CD4-positive, alpha-beta T cell treated with Interleukin-15 for 1 hour (primary cell): ENCODE data around the gene CTDNEP1.
A peak's percentile ranks its signal among the peaks of the same experiment; 100 is the strongest.

ENCODE experiments used
- DNase-seq: peaks from one replicate; pipeline ENCODE4 v3.0.0-alpha.2; 2020

Gene CTDNEP1

DNA sequence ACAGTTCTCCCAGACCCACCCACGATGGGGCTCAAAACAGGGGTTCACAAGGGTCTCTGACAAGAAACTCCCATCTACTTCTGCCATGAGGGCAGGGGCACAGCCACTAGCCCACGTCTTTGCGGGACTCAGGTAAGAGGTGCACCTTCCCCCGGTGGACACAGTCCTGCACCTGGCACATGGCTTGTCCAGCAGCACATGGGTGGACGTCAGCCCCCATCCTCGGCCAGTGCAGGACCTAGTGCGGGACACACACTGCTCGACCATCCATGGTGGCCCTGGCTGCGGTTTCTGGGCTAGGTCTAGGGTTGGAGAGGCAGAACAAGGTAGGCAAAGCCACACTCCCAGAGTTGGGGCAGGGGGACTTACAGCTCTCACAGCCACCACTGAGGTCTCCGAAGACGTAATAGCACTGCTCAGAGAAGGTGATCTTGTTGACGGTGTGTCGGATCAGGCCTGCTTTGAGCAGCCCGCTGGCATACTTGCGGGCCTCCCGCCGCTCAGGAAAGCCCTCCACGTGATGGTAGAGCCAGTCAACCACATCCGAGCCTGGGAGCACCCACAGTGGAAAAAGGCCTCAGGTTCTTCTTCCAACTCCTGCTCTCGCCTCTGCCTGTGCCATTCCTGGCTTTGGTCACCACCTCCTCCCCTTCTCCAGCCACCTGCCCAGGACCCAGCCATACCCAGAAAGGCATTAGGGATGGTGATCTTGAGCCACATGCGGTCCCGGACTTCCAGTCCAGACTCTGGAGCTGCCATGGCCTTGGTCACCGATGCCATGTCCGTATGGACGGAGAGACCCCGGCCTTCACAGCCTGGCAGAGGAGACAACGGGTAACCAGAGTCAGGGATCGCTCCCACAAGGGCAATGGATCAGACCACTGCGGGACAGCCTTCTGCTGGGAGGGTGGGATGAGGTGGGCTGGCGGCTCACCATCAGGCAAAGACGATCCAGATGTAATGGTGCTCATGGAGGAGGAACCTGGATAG, 24.5 kb downstream of the CTDNEP1 start:
- no peak for DNase-seq

DNA sequence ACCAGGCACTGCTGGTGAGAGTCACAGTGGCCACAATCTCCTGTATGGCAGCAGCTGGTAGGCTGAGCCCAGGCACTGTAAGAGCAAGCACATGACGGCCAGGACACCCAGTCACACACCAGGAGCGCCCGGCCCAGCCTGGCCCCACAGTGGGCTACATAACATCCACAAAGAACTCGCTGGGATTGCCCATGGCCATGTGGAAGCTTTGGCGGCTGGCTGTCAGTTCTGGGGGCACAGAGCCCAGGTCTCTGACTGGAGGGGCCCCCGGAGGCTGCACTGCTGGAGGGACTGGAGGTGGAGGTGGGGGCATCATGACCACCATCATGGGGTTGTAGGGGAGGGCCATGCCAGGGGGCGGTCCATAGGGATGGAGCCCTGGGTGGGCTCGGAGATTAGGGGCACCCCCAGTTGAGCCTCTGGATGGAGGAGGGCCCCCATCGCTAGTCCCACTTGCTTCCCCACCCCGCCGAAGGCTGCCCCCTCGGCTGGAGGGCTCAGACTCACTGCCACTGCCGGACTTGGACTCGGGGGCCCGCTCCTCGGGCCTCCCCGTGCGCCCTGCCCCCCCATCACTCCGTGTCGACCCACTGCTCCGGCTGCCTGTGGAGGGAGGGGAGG, 25.7 kb downstream of the CTDNEP1 start:
- no peak for DNase-seq

DNA sequence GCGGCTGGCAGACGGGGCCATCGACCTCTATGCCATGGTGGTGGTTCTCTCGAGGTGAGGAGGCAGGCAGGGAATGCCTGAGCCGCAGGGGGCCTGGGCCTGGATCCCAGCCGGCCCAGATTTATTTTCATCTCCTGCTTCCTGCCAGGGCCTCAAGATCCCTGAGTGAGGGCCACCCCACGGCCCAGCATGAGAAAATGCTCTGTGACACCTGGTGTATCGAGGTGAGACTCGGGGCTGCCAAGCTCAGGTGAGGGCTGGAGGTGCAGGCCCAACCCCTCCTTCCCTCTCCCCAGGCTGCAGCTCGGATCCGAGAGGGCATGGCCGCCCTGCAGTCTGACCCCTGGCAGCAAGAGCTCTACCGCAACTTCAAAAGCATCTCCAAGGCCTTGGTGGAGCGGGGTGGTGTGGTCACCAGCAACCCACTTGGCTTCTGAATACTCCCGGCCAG, 26.8 kb downstream of the CTDNEP1 start:
- DNase-seq = no peak

DNA sequence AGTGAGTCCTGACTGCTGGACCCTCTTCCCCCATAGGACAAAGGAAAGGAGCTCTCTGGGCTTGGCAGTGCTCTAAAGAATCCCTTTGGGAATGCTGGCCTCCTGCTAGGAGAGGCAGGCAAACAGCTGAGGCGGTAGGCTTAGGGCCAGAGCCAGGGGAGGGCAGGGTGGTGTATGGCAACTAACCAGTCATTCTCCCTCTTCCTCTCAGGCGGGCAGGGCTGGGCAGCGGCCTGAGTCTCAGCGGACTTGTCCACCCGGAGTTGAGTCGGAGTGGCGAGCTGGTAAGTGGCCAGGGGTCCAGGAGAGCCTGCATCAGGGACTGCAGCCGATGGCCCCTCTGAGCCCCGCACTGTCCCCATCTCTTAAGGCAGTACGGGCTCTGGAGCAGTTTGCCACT, 27.4 kb downstream of the CTDNEP1 start:
- DNase-seq = no peak

DNA sequence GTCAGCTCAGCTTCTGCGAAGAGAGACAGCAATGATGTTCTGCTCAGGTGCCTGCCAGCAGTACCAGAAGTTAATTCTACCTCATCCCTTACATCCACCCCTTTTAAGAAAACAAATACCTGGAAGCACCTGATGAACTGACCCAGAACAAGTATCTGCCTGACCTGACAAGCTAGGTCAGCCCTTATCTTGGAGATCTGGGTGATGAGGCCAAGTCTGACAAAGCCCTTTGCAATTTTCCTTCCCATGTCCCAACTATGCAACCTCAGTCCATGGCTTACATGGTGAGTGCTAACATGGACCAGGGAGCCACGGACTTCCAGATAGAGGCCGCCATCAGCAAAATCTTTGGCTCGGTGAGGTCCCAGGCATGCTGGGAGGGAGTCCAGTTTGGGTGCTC, 28.2 kb downstream of the CTDNEP1 start:
- DNase-seq = no peak

DNA sequence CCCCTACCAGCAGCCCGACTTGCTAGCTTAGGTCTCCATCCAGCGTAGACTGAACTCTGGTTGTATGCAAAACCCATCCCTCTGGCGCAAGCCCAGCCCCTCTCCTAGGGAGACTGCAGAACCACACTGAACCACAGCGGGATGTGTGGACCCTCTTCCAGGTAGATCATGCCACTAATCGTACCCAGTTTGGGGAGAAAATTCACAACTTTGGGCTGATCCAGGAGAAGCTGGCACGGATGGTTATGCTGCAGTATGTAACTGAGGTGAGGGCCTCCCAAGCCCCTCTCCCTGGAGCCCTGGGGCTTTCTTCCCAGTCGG, 28.6 kb downstream of the CTDNEP1 start:
- DNase-seq = no peak

DNA sequence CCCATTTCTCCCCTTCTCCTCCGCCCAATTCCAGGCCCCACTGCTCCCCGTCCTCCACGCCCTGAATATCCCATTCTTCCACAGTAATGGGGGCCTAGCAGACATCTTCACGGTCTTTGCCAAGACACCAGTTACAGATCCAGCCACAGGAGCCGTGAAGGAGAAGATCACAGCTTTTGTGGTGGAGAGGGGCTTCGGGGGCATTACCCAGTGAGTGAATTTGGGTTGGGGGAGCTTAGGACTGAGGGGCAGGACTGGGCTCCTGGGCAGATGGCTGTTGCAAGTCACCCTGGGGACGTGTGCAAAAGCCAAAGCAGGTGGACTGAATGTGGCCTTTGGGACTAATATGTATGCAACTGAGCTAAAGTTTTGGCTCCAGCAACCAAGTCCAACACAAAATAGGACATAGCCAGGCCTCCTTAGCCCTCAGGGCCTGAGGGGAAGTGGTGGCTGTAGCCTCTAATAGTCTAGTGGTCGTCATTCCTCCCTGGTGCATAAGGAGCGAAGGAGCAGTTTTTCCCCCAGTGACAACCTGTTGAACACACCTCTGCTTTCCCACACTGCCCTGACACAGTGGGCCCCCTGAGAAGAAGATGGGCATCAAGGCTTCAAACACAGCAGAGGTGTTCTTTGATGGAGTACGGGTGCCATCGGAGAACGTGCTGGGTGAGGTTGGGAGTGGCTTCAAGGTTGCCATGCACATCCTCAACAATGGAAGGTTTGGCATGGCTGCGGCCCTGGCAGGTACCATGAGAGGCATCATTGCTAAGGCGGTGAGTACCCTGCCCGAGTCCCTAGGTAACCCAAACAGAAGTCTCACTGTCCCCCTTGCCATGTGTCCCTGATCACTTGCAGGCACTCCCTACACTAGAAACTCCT, 29.2 kb downstream of the CTDNEP1 start:
- DNase-seq = no peak

DNA sequence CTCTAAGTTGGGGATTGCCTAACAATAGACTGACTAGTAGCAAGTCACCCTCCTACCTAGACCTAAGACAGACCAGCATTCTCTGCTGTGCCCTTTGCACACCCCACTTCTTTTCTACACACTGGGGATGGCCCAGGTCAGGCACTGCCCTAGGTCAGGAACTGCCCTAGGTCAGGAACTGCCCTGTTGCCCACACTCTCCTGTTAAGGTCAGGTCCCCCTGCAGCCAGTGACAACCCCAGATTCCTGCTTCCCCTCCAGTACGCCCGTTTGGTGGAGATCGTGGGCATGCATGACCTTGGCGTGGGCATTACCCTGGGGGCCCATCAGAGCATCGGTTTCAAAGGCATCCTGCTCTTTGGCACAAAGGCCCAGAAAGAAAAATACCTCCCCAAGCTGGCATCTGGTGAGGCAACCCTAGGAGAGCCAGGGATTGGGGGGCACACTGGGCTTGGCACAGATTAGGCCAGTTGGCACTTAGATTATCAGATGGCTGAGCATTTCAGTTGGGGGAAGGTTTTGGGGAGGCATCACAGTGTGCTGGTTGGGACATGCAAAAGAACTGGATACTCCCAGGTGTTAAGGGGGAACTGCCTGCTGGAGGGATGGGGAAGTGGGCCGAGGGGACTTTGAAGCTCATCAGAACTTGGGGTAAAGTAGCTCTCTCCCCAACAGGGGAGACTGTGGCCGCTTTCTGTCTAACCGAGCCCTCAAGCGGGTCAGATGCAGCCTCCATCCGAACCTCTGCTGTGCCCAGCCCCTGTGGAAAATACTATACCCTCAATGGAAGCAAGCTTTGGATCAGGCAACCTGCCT, 30.0 kb downstream of the CTDNEP1 start:
- DNase-seq = no peak

DNA sequence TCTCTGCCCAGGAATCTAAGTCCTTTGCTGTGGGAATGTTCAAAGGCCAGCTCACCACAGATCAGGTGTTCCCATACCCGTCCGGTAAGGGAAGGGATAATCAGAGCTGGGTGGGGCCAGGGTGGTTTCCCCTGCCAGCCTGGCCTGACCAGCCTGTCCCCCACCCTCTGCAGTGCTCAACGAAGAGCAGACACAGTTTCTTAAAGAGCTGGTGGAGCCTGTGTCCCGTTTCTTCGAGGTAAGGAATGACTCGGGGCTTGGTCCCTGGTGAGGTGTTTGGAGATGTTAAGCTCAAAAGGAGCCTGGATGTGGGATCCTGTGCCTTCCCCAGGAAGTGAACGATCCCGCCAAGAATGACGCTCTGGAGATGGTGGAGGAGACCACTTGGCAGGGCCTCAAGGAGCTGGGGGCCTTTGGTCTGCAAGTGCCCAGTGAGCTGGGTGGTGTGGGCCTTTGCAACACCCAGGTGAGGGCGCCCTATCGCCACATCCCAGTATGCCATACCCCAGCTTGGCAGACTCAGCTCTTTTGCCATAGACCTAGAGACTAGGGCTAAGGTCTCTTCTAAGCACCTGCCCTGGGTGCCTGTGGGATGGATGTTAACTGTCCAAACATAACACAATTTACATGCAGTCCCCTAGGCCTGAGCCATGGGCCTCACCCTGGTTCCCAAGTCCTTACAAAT, 30.8 kb downstream of the CTDNEP1 start:
- DNase-seq = peak; percentile 71

DNA sequence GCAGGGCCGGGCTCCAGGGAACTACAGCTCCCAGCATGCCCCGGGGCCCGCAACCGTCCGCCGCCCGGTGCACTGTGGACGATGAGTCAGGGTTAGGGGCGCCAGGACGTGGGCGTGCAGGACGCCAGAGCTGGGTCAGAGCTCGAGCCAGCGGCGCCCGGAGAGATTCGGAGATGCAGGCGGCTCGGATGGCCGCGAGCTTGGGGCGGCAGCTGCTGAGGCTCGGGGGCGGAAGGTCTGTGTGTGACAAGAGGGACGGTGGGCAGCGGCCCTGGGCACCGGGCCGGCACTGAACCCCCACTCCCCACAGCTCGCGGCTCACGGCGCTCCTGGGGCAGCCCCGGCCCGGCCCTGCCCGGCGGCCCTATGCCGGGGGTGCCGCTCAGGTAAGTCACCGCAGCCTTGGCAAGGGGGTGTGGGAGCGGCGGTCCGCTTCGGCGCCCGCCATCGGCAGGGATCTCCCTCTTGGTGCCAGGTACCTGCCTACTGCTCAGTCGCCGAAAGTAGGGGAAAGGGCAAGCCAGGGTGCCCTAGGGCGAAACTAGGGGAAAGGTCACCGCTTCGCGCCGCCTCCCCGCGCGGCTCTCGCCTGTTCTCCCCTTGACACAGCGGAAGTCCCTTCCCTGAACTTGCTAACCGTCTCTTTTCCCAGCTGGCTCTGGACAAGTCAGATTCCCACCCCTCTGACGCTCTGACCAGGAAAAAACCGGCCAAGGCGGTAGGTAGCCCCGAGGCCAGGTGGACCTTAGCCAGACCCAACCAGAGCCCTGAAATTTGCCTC, 31.5 kb downstream of the CTDNEP1 start, which contains the start of the genes ACADVL and DLG4:
ACADVL (plus strand) TSS at position 127 of the 781 bp plus-strand sequence; CDS start at position 174, 47 bp downstream.
DLG4 (minus strand) TSS at position 25 of the 781 bp plus-strand sequence.
- peak; percentile 80 for DNase-seq

DNA sequence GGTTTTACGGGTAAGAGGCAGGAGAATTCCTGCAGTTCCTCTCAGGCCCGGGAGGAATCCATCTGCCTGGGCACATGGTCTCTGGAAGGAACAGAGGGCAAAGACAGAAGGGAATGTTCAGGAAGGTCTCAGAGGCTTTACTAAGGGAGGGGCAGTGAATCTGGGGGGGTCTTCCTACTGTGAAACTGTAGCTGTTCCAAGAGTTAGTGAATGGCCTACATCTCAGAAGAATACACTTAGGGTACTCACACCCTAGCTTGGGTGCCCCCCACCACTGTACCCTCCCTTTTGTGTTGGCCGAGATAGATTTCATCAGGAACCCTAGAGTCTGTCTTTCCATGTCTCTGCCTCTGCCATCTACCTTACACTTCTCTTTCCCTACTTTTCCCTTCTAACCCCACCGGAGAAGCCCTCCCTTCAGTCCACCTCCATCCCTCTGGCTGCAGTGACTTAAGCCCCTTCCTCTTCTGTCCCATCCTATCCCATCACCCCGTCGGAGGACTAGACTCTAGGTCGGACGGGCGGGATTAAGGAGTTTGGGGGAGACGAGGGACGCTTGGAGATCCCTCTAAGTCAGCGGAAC, 32.2 kb downstream of the CTDNEP1 start:
- DNase-seq = no peak

DNA sequence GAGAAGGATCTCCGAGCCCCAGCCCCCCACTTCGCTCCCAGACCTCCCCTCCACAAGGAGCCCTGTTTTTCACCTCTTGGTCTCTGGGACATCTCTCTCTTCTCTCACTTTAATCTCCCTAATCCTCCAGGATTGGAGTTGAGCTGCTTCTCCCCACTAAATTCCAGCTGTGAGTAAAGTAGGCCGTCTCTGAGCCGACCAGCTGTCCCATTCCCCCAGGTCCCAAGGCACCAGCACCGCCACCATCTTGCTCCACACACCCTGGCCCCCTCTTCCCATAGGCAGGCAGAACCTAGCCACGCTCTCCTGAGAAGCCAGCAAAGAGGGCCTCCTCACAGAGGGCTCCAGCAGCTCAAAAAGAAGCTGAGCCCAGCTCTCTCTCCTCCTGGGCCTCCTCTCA, 32.8 kb downstream of the CTDNEP1 start:
- DNase-seq = no peak

DNA sequence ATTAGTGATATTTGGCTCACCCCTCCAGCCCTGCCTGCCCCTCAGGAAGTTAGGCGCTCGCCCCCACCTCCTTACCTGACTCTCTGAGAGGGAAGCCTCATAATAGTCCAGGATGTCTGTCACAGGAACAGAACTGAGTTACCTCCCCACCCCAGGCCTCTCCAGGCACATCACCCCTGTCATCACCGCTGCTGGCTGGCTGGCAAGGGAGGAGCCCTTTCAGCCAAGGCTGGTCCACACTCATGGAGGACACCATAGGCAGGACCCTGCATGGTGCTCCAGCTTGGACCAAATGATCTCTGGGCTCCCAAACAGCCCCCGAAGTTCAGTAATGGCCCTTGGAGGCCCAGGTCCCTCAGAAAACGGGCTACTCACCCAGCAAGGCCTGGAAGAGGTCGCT, 33.4 kb downstream of the CTDNEP1 start:
- DNase-seq = no peak

DNA sequence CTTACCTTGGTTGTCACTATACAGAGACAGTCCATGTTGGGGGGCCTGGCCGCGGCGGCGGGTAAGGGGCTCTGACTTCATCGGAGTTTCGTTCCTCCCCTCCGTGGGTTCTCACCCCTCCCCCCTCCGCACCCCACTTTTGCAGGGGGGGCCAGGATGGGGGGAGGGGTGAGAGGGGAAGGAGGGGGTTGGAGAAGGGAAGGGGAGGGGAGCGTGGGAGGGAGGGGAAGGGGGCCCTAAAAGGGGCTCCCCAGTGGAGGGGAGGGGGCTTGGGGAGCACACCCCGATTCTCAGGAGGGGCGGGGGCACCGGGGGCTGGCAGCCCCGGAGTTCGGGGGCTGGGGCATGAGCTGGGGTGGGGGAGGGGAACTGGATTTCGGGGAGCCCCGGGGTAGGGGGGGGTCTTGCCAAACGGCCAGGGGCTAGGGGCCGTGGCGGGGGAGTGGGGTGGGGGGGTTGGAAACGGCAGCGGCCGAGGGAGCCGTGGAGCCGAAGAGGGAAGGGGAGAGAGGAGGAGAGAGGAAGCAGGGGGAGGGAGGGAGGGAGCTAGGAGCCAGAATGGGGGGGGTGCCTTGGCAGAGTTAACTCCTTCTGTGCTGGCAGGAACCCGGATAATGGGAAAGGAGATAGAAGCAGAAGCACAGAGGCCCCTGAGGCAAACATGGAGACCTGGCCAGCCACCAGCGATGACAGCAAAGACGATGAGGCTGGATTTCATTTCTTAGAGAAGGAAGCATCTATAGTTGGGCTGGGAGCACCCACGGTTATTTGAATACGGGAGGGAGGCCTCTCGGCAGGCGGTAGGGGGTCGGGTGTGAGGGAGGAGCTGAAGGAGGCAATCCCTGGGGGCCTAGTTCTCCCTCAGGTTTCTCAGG, 34.2 kb downstream of the CTDNEP1 start:
- DNase-seq = peak; percentile 30

DNA sequence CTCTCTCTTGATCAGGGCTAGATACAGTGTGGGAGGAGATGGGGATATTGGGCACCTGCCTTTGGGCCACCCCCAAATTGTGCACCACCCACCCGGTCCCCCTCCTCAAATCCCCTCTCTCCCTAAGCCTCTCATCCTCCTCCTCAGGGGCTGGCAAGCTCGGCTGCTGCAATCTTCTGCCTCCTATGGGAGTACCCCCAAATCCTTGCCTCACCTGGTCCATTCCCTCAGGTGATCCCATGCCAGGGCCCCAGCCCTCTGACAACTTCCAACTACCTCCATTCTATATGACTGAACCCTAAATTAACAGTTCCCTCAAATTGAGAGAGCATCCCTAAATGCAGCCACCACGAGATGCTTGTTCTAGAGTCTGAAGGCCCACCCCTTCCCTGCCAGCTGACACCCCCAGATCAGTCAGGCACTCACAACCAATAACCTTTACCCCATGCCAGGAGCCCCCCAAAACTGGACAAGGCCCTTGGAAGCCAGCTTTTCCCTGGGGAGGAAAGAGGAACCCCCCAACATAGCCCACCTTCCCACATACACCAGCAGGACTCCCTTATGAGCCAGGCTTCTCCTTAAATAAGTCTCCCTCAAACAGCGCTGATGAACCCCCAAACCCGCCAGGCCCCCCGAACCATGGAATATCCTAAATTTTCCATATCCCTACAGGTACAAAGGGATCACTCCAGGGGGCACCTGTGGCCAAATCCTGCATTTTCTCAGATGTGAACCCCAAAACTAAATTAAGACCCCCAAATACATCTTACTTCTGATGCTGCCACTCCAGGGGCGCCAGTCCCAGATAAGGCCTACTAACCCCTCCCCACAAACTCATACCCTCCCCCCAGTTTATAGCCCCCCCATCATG, 35.1 kb downstream of the CTDNEP1 start:
- DNase-seq = no peak

DNA sequence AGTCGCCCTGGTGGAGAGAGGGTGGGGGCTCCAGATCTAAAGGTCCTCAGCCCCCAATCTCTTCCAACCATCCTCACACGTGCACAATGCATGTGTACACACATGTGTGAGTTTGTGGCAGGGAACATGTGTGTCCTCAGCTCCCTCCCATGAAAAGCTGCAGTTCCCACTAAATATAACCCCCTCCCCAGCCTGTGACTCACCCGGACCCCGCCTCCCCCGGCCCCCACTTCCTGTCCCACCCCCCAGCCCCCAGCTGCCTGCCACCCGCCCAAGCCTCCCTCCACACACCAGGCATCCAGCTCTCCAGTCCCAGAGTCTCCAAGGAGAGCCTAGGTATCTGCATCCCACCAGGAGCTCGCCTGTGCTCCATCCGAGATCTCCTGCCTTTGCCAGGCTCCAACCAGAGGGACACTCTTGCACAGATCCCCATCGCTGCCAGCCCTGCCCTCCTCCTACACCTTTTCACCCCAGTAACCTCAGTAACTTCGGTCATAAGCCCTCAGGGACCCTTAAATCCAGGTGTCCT, 35.8 kb downstream of the CTDNEP1 start:
- DNase-seq = no peak

DNA sequence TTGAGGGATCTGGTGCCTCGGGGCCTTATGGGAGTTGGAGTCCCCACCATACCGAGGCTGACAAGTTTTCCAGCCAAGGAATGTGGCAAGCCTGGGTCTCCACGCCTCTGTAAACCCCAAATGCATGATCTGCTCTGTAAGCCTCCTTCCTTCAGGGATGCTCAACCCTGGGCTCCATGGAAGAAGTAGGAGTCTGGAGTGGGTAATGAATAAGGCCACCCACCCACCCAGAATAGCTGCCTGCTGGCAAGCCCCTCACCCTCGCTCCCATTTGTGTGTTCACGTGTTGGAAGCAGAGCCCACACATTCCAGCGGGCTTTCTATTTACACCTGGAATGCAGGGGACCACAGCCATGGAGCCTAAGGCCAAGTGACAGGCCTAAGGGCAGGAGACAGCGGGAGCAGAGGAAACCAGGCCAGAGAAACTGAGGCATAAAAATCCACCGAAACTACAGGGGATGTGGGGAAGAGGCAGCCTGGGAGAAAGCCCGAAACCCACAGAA, 36.3 kb downstream of the CTDNEP1 start:
- no peak for DNase-seq
